Liver (tissue), 9 donors: ENCODE measurements around the gene WWOX. TPM values are rescaled to one million over a fixed set of nuclear protein-coding genes. Genes with fewer than 3 reads are reported as not detected.

Experiments
- DNase-seq: peaks from one replicate; pipeline ENCODE4 v3.0.0-alpha.2; 2017; ENCODE audit warnings: low spot score
- H3K27ac ChIP-seq, 2 donors: one replicate each; pipeline ENCODE4 v1.7.0; 2013; ENCODE audit warnings: inconsistent platforms in 2 of 2, low read length in 2 of 2, control low read depth in 1 of 2, low read depth in 1 of 2, mild to moderate bottlenecking in 1 of 2
- H3K27me3 ChIP-seq, 4 donors: one replicate each; pipeline versions ENCODE4 v1.6.1 to v1.7.0; 2013; ENCODE audit warnings: low read length in 3 of 4, inconsistent platforms in 1 of 4, mild to moderate bottlenecking in 1 of 4, moderate library complexity in 1 of 4; ENCODE audit not compliant: control insufficient read depth in 4 of 4, insufficient read depth in 4 of 4
- H3K36me3 ChIP-seq, 4 donors: one replicate each; pipeline versions ENCODE4 v1.6.1 to v1.7.0; 2013; ENCODE audit warnings: low read length in 3 of 4, mild to moderate bottlenecking in 3 of 4, low read depth in 1 of 4, moderate library complexity in 1 of 4; ENCODE audit not compliant: control insufficient read depth in 4 of 4, insufficient read depth in 3 of 4
- H3K4me1 ChIP-seq, 4 donors: one replicate each; pipeline versions ENCODE4 v1.6.1 to v1.7.0; 2013; ENCODE audit warnings: low read length in 3 of 4, mild to moderate bottlenecking in 3 of 4, moderate library complexity in 1 of 4; ENCODE audit not compliant: control insufficient read depth in 4 of 4, insufficient read depth in 4 of 4
- H3K4me3 ChIP-seq, 3 donors: one replicate each; pipeline versions ENCODE4 v1.6.1 to v1.7.0; 2013; ENCODE audit warnings: low read length in 3 of 3, control low read depth in 1 of 3, low read depth in 1 of 3, mild to moderate bottlenecking in 1 of 3
- H3K9ac ChIP-seq, 2 donors: one replicate each; pipeline ENCODE4 v1.7.0; 2013; ENCODE audit warnings: low read length in 2 of 2, mild to moderate bottlenecking in 2 of 2, moderate library complexity in 2 of 2, control low read depth in 1 of 2, low read depth in 1 of 2
- H3K9me3 ChIP-seq, 4 donors: one replicate each; pipeline versions ENCODE4 v1.6.1 to v1.7.0; 2013; ENCODE audit warnings: low read length in 3 of 4; ENCODE audit not compliant: control insufficient read depth in 4 of 4
- ATF3 ChIP-seq: IDR thresholded peaks from 2 replicates; pipeline ENCODE4 v1.6.1; 2016; ENCODE audit warnings: antibody characterized with exemption
- CTCF ChIP-seq: fragments of 150-350 bp; IDR thresholded peaks from 2 replicates; pipeline ENCODE4 v1.5.1; 2017; ENCODE audit warnings: improper control_type of control experiment, low read depth, low read length; ENCODE audit not compliant: missing input control
- EGR1 ChIP-seq, 2 donors: IDR thresholded peaks; 2 replicates each; pipeline ENCODE4 v1.6.1; 2016 to 2018; ENCODE audit warnings: antibody characterized with exemption in 2 of 2, low read depth in 2 of 2
- FOXA1 ChIP-seq: IDR thresholded peaks from 2 replicates; pipeline ENCODE4 v1.6.1; 2016; ENCODE audit warnings: antibody characterized with exemption
- FOXA2 ChIP-seq: IDR thresholded peaks from 2 replicates; pipeline ENCODE4 v1.6.1; 2016; ENCODE audit warnings: antibody characterized with exemption
- GABPA ChIP-seq, 2 donors: IDR thresholded peaks in 1 of 2; conservative IDR thresholded peaks in 1 of 2; 2 replicates each; pipeline ENCODE4 v1.6.1; 2016; ENCODE audit warnings: antibody characterized with exemption in 2 of 2, mild to moderate bottlenecking in 1 of 2, moderate library complexity in 1 of 2
- HNF4A ChIP-seq, 2 donors: conservative IDR thresholded peaks; 2 replicates each; pipeline ENCODE4 v1.6.1; 2016; ENCODE audit warnings: antibody characterized with exemption in 2 of 2, mild to moderate bottlenecking in 2 of 2
- HNF4G ChIP-seq: IDR thresholded peaks from 2 replicates; pipeline ENCODE4 v1.6.1; 2016; ENCODE audit warnings: antibody characterized with exemption
- JUND ChIP-seq, 2 donors: IDR thresholded peaks; 2 replicates each; pipeline ENCODE4 v1.6.1; 2016; ENCODE audit warnings: antibody characterized with exemption in 2 of 2
- MAX ChIP-seq: IDR thresholded peaks from 2 replicates; pipeline ENCODE4 v1.6.1; 2016; ENCODE audit warnings: antibody characterized with exemption
- REST ChIP-seq: IDR thresholded peaks from 2 replicates; pipeline ENCODE4 v1.6.1; 2016; ENCODE audit warnings: antibody characterized with exemption, mild to moderate bottlenecking
- RXRA ChIP-seq, 2 donors: IDR thresholded peaks; 2 replicates each; pipeline ENCODE4 v1.6.1; 2017 to 2018; ENCODE audit warnings: antibody characterized with exemption in 2 of 2, mild to moderate bottlenecking in 1 of 2
- SP1 ChIP-seq: IDR thresholded peaks from 2 replicates; pipeline ENCODE4 v1.6.1; 2018; ENCODE audit warnings: antibody characterized with exemption, mild to moderate bottlenecking
- TAF1 ChIP-seq: conservative IDR thresholded peaks from 2 replicates; pipeline ENCODE4 v1.6.1; 2016; ENCODE audit warnings: antibody characterized with exemption, mild to moderate bottlenecking
- ZBTB33 ChIP-seq: IDR thresholded peaks from 2 replicates; pipeline ENCODE4 v1.6.1; 2016; ENCODE audit warnings: antibody characterized with exemption
- WGBS: extraction: QIAGEN DNeasy Blood & Tissue Kit; methylation state at CpG from one replicate; pipeline ENCODE4 v1.1.7; 2013; 5-methylcytosine and 5-hydroxymethylcytosine counted together
- polyA plus RNA-seq, 2 donors: library from polyadenylated mRNA; stranded (reverse) in 1 of 2; unstranded in 1 of 2; fragments of 200-250 nt in 1 of 2; fragments of >200 nt in 1 of 2; fragmentation: Nextera tagmentation in 1 of 2; extraction: Ambion mirVana in 1 of 2; gene quantifications; one replicate each; pipeline versions ENCODE4 v1.2.1 to v1.2.3, GENCODE V29; 2013 to 2015
- total RNA-seq, 2 donors: library from RNA; depleted of rRNA; stranded (reverse); fragments of >200 nt; gene quantifications; one replicate each; pipeline ENCODE4 v1.2.3, GENCODE V29; 2014
- donor health status: healthy.
- donor health status: healthy.
- donor health status: healthy.
- donor health status: healthy.
- donor health status: healthy.

The WWOX gene
- total and polyA plus RNA-seq, 4 donors: 9.8 to 46.0 (median 15.3) TPM

GRCh38 chr16:78128913-78129312 is 29.5 kb downstream of the WWOX start (continued):
- TF ChIP-seq CTCF (no peak), ATF3 (no peak), HNF4G (no peak), FOXA1 (no peak), HNF4A (conservative IDR thresholded peaks at IDR 0.05) (no peak), FOXA2 (no peak), ZBTB33 (no peak)

GRCh38 chr16:78129349-78129748 is 29.9 kb downstream of the WWOX start:
- DNase-seq: no peak
- Histone ChIP-seq H3K9ac (no peak overlapping the region), H3K4me3 (no peak overlapping the region), H3K36me3 (no peaks in the 10 kb centered on the region), H3K9me3 (no peaks in the 10 kb centered on the region), H3K27me3 (no peaks in the 10 kb centered on the region), H3K4me1 (peaks cover 0 to 12% (median 9%) of the 10 kb centered on the region in 4 donors), H3K27ac (no peak overlapping the region)
- 62% methylated on average over 2 of the region's 2 CpGs for WGBS
- no peak for TF ChIP-seq GABPA (IDR thresholded peaks at IDR 0.05 in 1 of 2, conservative IDR thresholded peaks at IDR 0.05 in 1 of 2)
- TF ChIP-seq RXRA (IDR thresholded peaks at IDR 0.05): no peak
- TF ChIP-seq HNF4A (conservative IDR thresholded peaks at IDR 0.05): no peak
- no peak for TF ChIP-seq JUND (IDR thresholded peaks at IDR 0.05)
- no peak for TF ChIP-seq REST

GRCh38 chr16:78130083-78130608 is 30.7 kb downstream of the WWOX start:
- 85% methylated on average over 4 of the region's 4 CpGs for WGBS
- Histone ChIP-seq H3K9ac (no peak overlapping the region), H3K36me3 (no peaks in the 10 kb centered on the region), H3K27ac (no peak overlapping the region), H3K4me1 (peaks cover 0 to 20% (median 17%) of the 10 kb centered on the region in 4 donors), H3K4me3 (no peak overlapping the region), H3K27me3 (no peaks in the 10 kb centered on the region), H3K9me3 (no peaks in the 10 kb centered on the region)
- DNase-seq: no peak
- TF ChIP-seq REST: no peak
- no peak for TF ChIP-seq GABPA (IDR thresholded peaks at IDR 0.05 in 1 of 2, conservative IDR thresholded peaks at IDR 0.05 in 1 of 2)
- TF ChIP-seq SP1: no peak
- TF ChIP-seq EGR1 (IDR thresholded peaks at IDR 0.05; ENCODE audit: low read depth in 2 of 2): no peak
- TF ChIP-seq TAF1: no peak
- no peak for TF ChIP-seq FOXA2
- TF ChIP-seq JUND (IDR thresholded peaks at IDR 0.05): no peak
- no peak for TF ChIP-seq MAX
